Activated T-helper 1 cell treated with anti-CD3 and anti-CD28 coated beads, Interleukin-12 subunit alpha, Interleukin-12 subunit beta, Interleukin-2, Interleukin-4 antibody, amounts not matched to agents 30 ng/mL and 10 ng/mL and 1 ng/mL, durations not matched to agents 14 hours and 24 hours and 36 hours (primary cell): Measurements from ENCODE around the gene DLL3. TPM values are rescaled to one million over a fixed set of nuclear protein-coding genes. Genes with fewer than 3 reads are reported as not detected.
A peak's percentile ranks its signal among the peaks of the same experiment; 100 is the strongest.

Experiments used
- DNase-seq: peaks from one replicate; pipeline ENCODE4 v3.0.0; 2021; ENCODE audit warnings: low spot score
- H3K27ac Mint-ChIP-seq: one replicate; pipeline ENCODE4 v1.8.0; 2021; ENCODE audit warnings: mild to moderate bottlenecking, mixed read lengths
- H3K27me3 Mint-ChIP-seq: one replicate; pipeline ENCODE4 v1.8.0; 2022; ENCODE audit warnings: mild to moderate bottlenecking, moderate library complexity, mixed read lengths; ENCODE audit not compliant: insufficient read depth
- H3K36me3 Mint-ChIP-seq: one replicate; pipeline ENCODE4 v1.8.0; 2021; ENCODE audit warnings: low read depth, mixed read lengths
- H3K4me1 Mint-ChIP-seq: one replicate; pipeline ENCODE4 v1.8.0; 2021; ENCODE audit warnings: low read depth, mixed read lengths
- H3K4me3 Mint-ChIP-seq: one replicate; pipeline ENCODE4 v1.8.0; 2021; ENCODE audit warnings: mild to moderate bottlenecking, moderate library complexity, mixed read lengths
- H3K9me3 Mint-ChIP-seq: one replicate; pipeline ENCODE4 v1.8.0; 2021; ENCODE audit warnings: mixed read lengths
- intact Hi-C: fragments of 100-400 bp; cut with micrococcal nuclease; formaldehyde crosslinking; loops from one replicate; pipeline ENCODE4 v1.15.1; 2024
- total RNA-seq: library from RNA; stranded (reverse); gene quantifications from 2 replicates; pipeline ENCODE4 v1.2.3, GENCODE V29; 2022

DLL3 gene
- total RNA-seq, 1 donor from 2014 or later: 1.6 TPM

- no peak overlapping the region for H3K4me3 Mint-ChIP-seq
- H3K27ac Mint-ChIP-seq: no peak overlapping the region
- H3K36me3 Mint-ChIP-seq: peaks cover 4% of the 10 kb centered on the region
- peaks cover 14% of the 10 kb centered on the region for H3K4me1 Mint-ChIP-seq
- peaks cover 36% of the 10 kb centered on the region for H3K27me3 Mint-ChIP-seq
- DNase-seq: no peak
- intact Hi-C loops: no loop called here
- no peaks in the 10 kb centered on the region for H3K9me3 Mint-ChIP-seq
Measured at GRCh38 chr19:39496063-39496462, 2.7 kb upstream of the DLL3 start.

GRCh38 chr19:39497701-39497995 is 1.1 kb upstream of the DLL3 start:
- H3K27ac Mint-ChIP-seq: no peak overlapping the region
- DNase-seq: no peak
- no peak overlapping the region for H3K4me3 Mint-ChIP-seq
- H3K36me3 Mint-ChIP-seq: peaks cover 4% of the 10 kb centered on the region
- no peaks in the 10 kb centered on the region for H3K9me3 Mint-ChIP-seq
- intact Hi-C loops: no loop called here
- peaks cover 42% of the 10 kb centered on the region for H3K27me3 Mint-ChIP-seq
- peaks cover 14% of the 10 kb centered on the region for H3K4me1 Mint-ChIP-seq

GRCh38 chr19:39497996-39498797 is 550 bp upstream of the DLL3 start:
- peak overlapping the region; percentile 41 for H3K4me3 Mint-ChIP-seq
- H3K27ac Mint-ChIP-seq: peak overlapping the region; percentile 10
- H3K9me3 Mint-ChIP-seq: no peaks in the 10 kb centered on the region
- no peak for DNase-seq
- H3K36me3 Mint-ChIP-seq: peaks cover 2% of the 10 kb centered on the region
- H3K4me1 Mint-ChIP-seq: peaks cover 17% of the 10 kb centered on the region
- H3K27me3 Mint-ChIP-seq: peaks cover 43% of the 10 kb centered on the region
- intact Hi-C loops: loop anchor here (2.0 kb wide), 2 partner anchors 17 kb away; partner anchors contain the start of genes SELENOV and TIMM50

- DNase-seq: no peak
- peaks cover 60% of the 10 kb centered on the region for H3K27me3 Mint-ChIP-seq
- intact Hi-C loops: loop anchor here (2.0 kb wide), 2 partner anchors 15 to 19 kb away; partner anchors contain the start of genes SELENOV and TIMM50
- H3K4me3 Mint-ChIP-seq: no peak overlapping the region
- peaks cover 20% of the 10 kb centered on the region for H3K4me1 Mint-ChIP-seq
- H3K36me3 Mint-ChIP-seq: peaks cover 2% of the 10 kb centered on the region
- H3K9me3 Mint-ChIP-seq: no peaks in the 10 kb centered on the region
- no peak overlapping the region for H3K27ac Mint-ChIP-seq
Measured at GRCh38 chr19:39499932-39500331, 1.2 kb downstream of the DLL3 start.

GRCh38 chr19:39500543-39500942 is 1.8 kb downstream of the DLL3 start:
- peaks cover 62% of the 10 kb centered on the region for H3K27me3 Mint-ChIP-seq
- no peaks in the 10 kb centered on the region for H3K9me3 Mint-ChIP-seq
- no peak overlapping the region for H3K4me3 Mint-ChIP-seq
- H3K4me1 Mint-ChIP-seq: peaks cover 22% of the 10 kb centered on the region
- intact Hi-C loops: no loop called here
- H3K36me3 Mint-ChIP-seq: peaks cover 2% of the 10 kb centered on the region
- no peak for DNase-seq
- H3K27ac Mint-ChIP-seq: no peak overlapping the region

- no peak overlapping the region for H3K27ac Mint-ChIP-seq
- no peaks in the 10 kb centered on the region for H3K9me3 Mint-ChIP-seq
- H3K36me3 Mint-ChIP-seq: peaks cover 2% of the 10 kb centered on the region
- DNase-seq: no peak
- intact Hi-C loops: no loop called here
- H3K27me3 Mint-ChIP-seq: peaks cover 69% of the 10 kb centered on the region
- H3K4me3 Mint-ChIP-seq: no peak overlapping the region
- H3K4me1 Mint-ChIP-seq: peaks cover 23% of the 10 kb centered on the region
Measured at GRCh38 chr19:39501340-39501739, 2.6 kb downstream of the DLL3 start.

- intact Hi-C loops: loop anchor here (1.0 kb wide), 2 partner anchors 63 to 106 kb away; no protein-coding TSS in a partner anchor
- peak; percentile 76 for DNase-seq
- no peaks in the 10 kb centered on the region for H3K9me3 Mint-ChIP-seq
- H3K27ac Mint-ChIP-seq: no peak overlapping the region
- peaks cover 27% of the 10 kb centered on the region for H3K4me1 Mint-ChIP-seq
- peaks cover 2% of the 10 kb centered on the region for H3K36me3 Mint-ChIP-seq
- H3K4me3 Mint-ChIP-seq: no peak overlapping the region
- H3K27me3 Mint-ChIP-seq: peaks cover 70% of the 10 kb centered on the region
Measured at GRCh38 chr19:39502640-39503417, 4.1 kb downstream of the DLL3 start.

- peak overlapping the region; percentile 36 for H3K27ac Mint-ChIP-seq
- peaks cover 16% of the 10 kb centered on the region for H3K4me1 Mint-ChIP-seq
- peaks cover 53% of the 10 kb centered on the region for H3K27me3 Mint-ChIP-seq
- intact Hi-C loops: loop anchor here (2.0 kb wide), 1 partner anchor 26 kb away; the partner anchor contains the start of gene TIMM50
- H3K36me3 Mint-ChIP-seq: no peaks in the 10 kb centered on the region
- H3K9me3 Mint-ChIP-seq: no peaks in the 10 kb centered on the region
- DNase-seq: no peak
- peak overlapping the region; percentile 50 for H3K4me3 Mint-ChIP-seq
Measured at GRCh38 chr19:39506598-39506943, 7.8 kb downstream of the DLL3 start.

GRCh38 chr19:39506944-39507714 is 8.4 kb downstream of the DLL3 start:
- Mint-ChIP-seq H3K36me3 (no peaks in the 10 kb centered on the region), H3K27me3 (peaks cover 51% of the 10 kb centered on the region), H3K4me1 (peaks cover 16% of the 10 kb centered on the region), H3K9me3 (no peaks in the 10 kb centered on the region), H3K27ac (no peak overlapping the region), H3K4me3 (peak overlapping the region; percentile 82)
- DNase-seq: peak; percentile 54
- intact Hi-C loops: loop anchor here (1.0 to 2.0 kb wide), 3 partner anchors 25 to 95 kb away; partner anchors contain the start of genes EID2B, PLEKHG2 and TIMM50

- Mint-ChIP-seq H3K27me3 (peaks cover 54% of the 10 kb centered on the region), H3K36me3 (no peaks in the 10 kb centered on the region), H3K4me1 (peaks cover 16% of the 10 kb centered on the region), H3K27ac (peak overlapping the region; percentile 68), H3K9me3 (no peaks in the 10 kb centered on the region), H3K4me3 (peak overlapping the region; percentile 82)
- intact Hi-C loops: loop anchor here (1.0 to 2.0 kb wide), 3 partner anchors 24 to 96 kb away; partner anchors contain the start of genes EID2B, PLEKHG2 and TIMM50
- DNase-seq: no peak
Measured at GRCh38 chr19:39507715-39508364, 9.1 kb downstream of the DLL3 start.

GRCh38 chr19:39508629-39509028 is 9.9 kb downstream of the DLL3 start:
- no peak overlapping the region for H3K4me3 Mint-ChIP-seq
- DNase-seq: no peak
- H3K4me1 Mint-ChIP-seq: peaks cover 11% of the 10 kb centered on the region
- no peaks in the 10 kb centered on the region for H3K36me3 Mint-ChIP-seq
- H3K9me3 Mint-ChIP-seq: no peaks in the 10 kb centered on the region
- H3K27me3 Mint-ChIP-seq: peaks cover 57% of the 10 kb centered on the region
- intact Hi-C loops: no loop called here
- H3K27ac Mint-ChIP-seq: no peak overlapping the region

- no peak overlapping the region for H3K4me3 Mint-ChIP-seq
- peaks cover 11% of the 10 kb centered on the region for H3K4me1 Mint-ChIP-seq
- H3K27me3 Mint-ChIP-seq: peaks cover 57% of the 10 kb centered on the region
- no peak overlapping the region for H3K27ac Mint-ChIP-seq
- intact Hi-C loops: no loop called here
- no peak for DNase-seq
- no peaks in the 10 kb centered on the region for H3K36me3 Mint-ChIP-seq
- no peaks in the 10 kb centered on the region for H3K9me3 Mint-ChIP-seq
Measured at GRCh38 chr19:39509233-39509632, 10.5 kb downstream of the DLL3 start.
